Measurements from ENCODE around the gene NFE2L3. TPM values are rescaled to one million over a fixed set of nuclear protein-coding genes. Genes with fewer than 3 reads are reported as not detected.

Gene NFE2L3
- total and polyA plus RNA-seq, 4 donors, result 0.32 to 1.9 (median 1.3) TPM

DNA sequence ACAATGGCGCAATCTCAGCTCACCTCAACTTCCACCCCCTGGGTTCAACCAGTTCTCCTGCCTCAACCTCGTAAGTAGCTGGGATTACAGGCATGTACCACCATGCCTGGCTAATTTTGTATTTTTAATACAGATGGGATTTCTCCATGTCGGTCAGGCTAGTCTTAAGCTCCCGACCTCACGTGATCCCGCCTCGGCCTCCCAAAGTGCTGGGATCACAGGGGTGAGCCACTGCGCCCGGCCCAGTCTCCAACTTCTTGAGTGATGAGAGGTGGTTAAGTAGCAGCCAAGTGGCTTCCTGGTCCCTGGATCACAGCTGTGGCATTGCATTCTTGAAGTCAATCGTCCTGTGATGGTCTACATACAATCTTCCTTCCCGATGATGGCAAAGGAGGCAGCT lies 46.1 kb upstream of the NFE2L3 start:
- no peak for DNase-seq (ENCODE audit: low spot score)
- no peaks in the 10 kb centered on the region for H3K36me3 ChIP-seq (ENCODE audit: control insufficient read depth in 4 of 4, insufficient read depth in 3 of 4, low read depth in 1 of 4, low read length in 3 of 4)
- H3K9ac ChIP-seq (ENCODE audit: low read depth in 1 of 2, low read length in 2 of 2), result no peak overlapping the region
- H3K9me3 ChIP-seq (ENCODE audit: control insufficient read depth in 4 of 4, low read length in 3 of 4), result no peaks in the 10 kb centered on the region
- H3K4me1 ChIP-seq (ENCODE audit: control insufficient read depth in 4 of 4, insufficient read depth in 4 of 4, low read length in 3 of 4), result no peaks in the 10 kb centered on the region
- H3K27ac ChIP-seq (ENCODE audit: low read depth in 1 of 2, low read length in 2 of 2), result no peak overlapping the region
- 95% methylated on average over 11 of the region's 11 CpGs for WGBS
- H3K4me3 ChIP-seq (ENCODE audit: low read depth in 1 of 3, low read length in 3 of 3), result no peak overlapping the region
- TF ChIP-seq FOXA2 (IDR thresholded peaks at IDR 0.05) (no peak), HNF4A (conservative IDR thresholded peaks at IDR 0.05) (no peak), RXRA (IDR thresholded peaks at IDR 0.05) (no peak), NR2F2 (IDR thresholded peaks at IDR 0.05) (no peak)
- TF ChIP-seq, protein P1, sequence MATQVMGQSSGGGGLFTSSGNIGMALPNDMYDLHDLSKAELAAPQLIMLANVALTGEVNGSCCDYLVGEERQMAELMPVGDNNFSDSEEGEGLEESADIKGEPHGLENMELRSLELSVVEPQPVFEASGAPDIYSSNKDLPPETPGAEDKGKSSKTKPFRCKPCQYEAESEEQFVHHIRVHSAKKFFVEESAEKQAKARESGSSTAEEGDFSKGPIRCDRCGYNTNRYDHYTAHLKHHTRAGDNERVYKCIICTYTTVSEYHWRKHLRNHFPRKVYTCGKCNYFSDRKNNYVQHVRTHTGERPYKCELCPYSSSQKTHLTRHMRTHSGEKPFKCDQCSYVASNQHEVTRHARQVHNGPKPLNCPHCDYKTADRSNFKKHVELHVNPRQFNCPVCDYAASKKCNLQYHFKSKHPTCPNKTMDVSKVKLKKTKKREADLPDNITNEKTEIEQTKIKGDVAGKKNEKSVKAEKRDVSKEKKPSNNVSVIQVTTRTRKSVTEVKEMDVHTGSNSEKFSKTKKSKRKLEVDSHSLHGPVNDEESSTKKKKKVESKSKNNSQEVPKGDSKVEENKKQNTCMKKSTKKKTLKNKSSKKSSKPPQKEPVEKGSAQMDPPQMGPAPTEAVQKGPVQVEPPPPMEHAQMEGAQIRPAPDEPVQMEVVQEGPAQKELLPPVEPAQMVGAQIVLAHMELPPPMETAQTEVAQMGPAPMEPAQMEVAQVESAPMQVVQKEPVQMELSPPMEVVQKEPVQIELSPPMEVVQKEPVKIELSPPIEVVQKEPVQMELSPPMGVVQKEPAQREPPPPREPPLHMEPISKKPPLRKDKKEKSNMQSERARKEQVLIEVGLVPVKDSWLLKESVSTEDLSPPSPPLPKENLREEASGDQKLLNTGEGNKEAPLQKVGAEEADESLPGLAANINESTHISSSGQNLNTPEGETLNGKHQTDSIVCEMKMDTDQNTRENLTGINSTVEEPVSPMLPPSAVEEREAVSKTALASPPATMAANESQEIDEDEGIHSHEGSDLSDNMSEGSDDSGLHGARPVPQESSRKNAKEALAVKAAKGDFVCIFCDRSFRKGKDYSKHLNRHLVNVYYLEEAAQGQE (IDR thresholded peaks at IDR 0.05), result no peak
- no peaks in the 10 kb centered on the region for H3K27me3 ChIP-seq (ENCODE audit: control insufficient read depth in 4 of 4, insufficient read depth in 4 of 4, low read length in 3 of 4)

DNA sequence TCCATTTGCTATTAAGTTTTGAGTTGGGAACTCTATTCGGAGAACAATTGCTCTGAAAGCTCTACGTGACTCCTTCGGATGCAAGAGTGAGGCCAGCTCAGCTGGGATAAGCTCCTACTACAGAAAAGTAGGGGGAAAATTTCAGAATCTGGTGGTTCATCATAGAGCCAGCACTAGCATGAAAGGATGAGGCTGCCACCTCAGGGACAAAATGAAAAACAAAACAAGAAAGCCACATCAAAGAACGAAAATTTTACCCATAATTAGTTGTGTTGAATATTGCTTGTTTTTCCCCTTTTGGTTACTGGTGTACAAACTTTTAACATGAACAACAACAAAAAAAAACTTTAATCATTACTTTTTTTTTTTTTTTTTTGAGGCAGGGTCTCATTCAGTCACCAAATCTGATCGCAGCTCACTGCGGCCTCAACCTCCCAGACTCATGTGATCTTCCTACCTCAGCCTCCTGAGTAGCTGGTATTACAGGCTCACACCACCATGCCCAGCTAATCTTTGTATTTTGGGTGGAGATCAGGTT lies 39.7 kb upstream of the NFE2L3 start:
- Histone ChIP-seq H3K4me1 (ENCODE audit: control insufficient read depth in 4 of 4, insufficient read depth in 4 of 4, low read length in 3 of 4) (no peaks in the 10 kb centered on the region), H3K9me3 (ENCODE audit: control insufficient read depth in 4 of 4, low read length in 3 of 4) (no peaks in the 10 kb centered on the region), H3K27me3 (ENCODE audit: control insufficient read depth in 4 of 4, insufficient read depth in 4 of 4, low read length in 3 of 4) (no peaks in the 10 kb centered on the region), H3K4me3 (ENCODE audit: low read depth in 1 of 3, low read length in 3 of 3) (no peak overlapping the region), H3K27ac (ENCODE audit: low read depth in 1 of 2, low read length in 2 of 2) (no peak overlapping the region), H3K36me3 (ENCODE audit: control insufficient read depth in 4 of 4, insufficient read depth in 3 of 4, low read depth in 1 of 4, low read length in 3 of 4) (no peaks in the 10 kb centered on the region), H3K9ac (ENCODE audit: low read depth in 1 of 2, low read length in 2 of 2) (no peak overlapping the region)
- 85% methylated on average over 6 of the region's 6 CpGs for WGBS
- TF ChIP-seq FOXA2 (IDR thresholded peaks at IDR 0.05) (no peak), JUND (IDR thresholded peaks at IDR 0.05) (no peak), NR2F2 (IDR thresholded peaks at IDR 0.05) (no peak), YY1 (IDR thresholded peaks at IDR 0.05) (no peak), RXRA (IDR thresholded peaks at IDR 0.05) (no peak), EGR1 (IDR thresholded peaks at IDR 0.05; ENCODE audit: low read depth in 2 of 2) (no peak), HNF4G (IDR thresholded peaks at IDR 0.05) (no peak), FOXA1 (IDR thresholded peaks at IDR 0.05) (no peak), RAD21 (IDR thresholded peaks at IDR 0.05) (no peak), TAF1 (conservative IDR thresholded peaks at IDR 0.05) (no peak), GABPA (IDR thresholded peaks at IDR 0.05 in 1 of 2, conservative IDR thresholded peaks at IDR 0.05 in 1 of 2) (no peak), SP1 (IDR thresholded peaks at IDR 0.05) (no peak), HNF4A (conservative IDR thresholded peaks at IDR 0.05) (no peak)
- TF ChIP-seq, protein P2, sequence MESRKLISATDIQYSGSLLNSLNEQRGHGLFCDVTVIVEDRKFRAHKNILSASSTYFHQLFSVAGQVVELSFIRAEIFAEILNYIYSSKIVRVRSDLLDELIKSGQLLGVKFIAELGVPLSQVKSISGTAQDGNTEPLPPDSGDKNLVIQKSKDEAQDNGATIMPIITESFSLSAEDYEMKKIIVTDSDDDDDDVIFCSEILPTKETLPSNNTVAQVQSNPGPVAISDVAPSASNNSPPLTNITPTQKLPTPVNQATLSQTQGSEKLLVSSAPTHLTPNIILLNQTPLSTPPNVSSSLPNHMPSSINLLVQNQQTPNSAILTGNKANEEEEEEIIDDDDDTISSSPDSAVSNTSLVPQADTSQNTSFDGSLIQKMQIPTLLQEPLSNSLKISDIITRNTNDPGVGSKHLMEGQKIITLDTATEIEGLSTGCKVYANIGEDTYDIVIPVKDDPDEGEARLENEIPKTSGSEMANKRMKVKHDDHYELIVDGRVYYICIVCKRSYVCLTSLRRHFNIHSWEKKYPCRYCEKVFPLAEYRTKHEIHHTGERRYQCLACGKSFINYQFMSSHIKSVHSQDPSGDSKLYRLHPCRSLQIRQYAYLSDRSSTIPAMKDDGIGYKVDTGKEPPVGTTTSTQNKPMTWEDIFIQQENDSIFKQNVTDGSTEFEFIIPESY (IDR thresholded peaks at IDR 0.05), result no peak
- TF ChIP-seq, protein P3, sequence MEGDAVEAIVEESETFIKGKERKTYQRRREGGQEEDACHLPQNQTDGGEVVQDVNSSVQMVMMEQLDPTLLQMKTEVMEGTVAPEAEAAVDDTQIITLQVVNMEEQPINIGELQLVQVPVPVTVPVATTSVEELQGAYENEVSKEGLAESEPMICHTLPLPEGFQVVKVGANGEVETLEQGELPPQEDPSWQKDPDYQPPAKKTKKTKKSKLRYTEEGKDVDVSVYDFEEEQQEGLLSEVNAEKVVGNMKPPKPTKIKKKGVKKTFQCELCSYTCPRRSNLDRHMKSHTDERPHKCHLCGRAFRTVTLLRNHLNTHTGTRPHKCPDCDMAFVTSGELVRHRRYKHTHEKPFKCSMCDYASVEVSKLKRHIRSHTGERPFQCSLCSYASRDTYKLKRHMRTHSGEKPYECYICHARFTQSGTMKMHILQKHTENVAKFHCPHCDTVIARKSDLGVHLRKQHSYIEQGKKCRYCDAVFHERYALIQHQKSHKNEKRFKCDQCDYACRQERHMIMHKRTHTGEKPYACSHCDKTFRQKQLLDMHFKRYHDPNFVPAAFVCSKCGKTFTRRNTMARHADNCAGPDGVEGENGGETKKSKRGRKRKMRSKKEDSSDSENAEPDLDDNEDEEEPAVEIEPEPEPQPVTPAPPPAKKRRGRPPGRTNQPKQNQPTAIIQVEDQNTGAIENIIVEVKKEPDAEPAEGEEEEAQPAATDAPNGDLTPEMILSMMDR (IDR thresholded peaks at IDR 0.05; ENCODE audit: low read depth, low read length, missing input control), result no peak
- TF ChIP-seq, protein P4, sequence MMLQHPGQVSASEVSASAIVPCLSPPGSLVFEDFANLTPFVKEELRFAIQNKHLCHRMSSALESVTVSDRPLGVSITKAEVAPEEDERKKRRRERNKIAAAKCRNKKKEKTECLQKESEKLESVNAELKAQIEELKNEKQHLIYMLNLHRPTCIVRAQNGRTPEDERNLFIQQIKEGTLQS (IDR thresholded peaks at IDR 0.05), result no peak
- TF ChIP-seq, protein P5, sequence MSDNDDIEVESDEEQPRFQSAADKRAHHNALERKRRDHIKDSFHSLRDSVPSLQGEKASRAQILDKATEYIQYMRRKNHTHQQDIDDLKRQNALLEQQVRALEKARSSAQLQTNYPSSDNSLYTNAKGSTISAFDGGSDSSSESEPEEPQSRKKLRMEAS (IDR thresholded peaks at IDR 0.05), result no peak
- TF ChIP-seq, protein P1 (IDR thresholded peaks at IDR 0.05), result no peak
- DNase-seq (ENCODE audit: low spot score), result no peak
